ENCODE results near the gene ALAD. TPM values are rescaled to one million over a fixed set of nuclear protein-coding genes. Genes with fewer than 3 reads are reported as not detected.
A peak's percentile ranks its signal among the peaks of the same experiment; 100 is the strongest.

The ALAD gene
- total RNA-seq, 1 experiment from 2014 or later, result 18.9 TPM

DNA sequence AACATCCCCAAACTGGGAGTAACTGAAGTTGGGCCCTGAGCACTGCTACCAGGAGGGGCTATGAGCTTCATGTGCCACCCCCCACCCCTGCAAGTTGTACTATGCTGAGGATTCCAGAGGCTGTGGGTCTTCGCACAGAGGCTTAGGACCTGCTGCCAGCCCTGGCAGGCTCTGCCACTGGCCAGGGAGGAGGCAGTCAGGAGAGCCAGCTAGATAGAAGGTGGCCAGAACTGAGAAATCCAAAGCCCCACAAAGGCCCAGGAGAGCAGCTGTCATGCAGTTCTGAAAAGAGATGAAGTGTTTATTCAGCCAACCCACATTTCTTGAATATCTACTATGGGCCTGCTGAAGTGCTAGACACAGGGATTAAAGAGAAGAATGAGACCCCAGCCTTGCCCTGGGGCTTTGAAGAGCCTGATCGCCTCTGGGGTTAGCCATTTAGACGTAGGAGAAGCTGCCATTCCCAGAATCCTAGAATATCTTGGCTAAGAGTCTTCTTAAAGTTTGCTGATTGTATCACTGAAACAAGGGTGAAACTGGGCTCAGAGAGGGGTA, 1.4 kb downstream of the ALAD start:
- no TSS peak for BruUV-seq (replicated peaks)
- Histone ChIP-seq H3K27me3 (replicated peaks; ENCODE audit: insufficient read depth, low read depth, low read length, poor library complexity) (no peaks in the 10 kb centered on the region), H3K36me3 (ENCODE audit: insufficient read depth, low read length, poor library complexity, severe bottlenecking) (no peaks in the 10 kb centered on the region), H3K4me1 (ENCODE audit: insufficient read depth, low read length, poor library complexity, severe bottlenecking) (peaks cover 4% of the 10 kb centered on the region), H3K4me3 (ENCODE audit: low read depth, low read length, poor library complexity, severe bottlenecking) (peak overlapping the region; percentile 95), H3K27ac (ENCODE audit: low read depth, low read length, poor library complexity, severe bottlenecking) (peak overlapping the region; percentile 5), H3K9me3 (ENCODE audit: low read depth, low read length, poor library complexity, severe bottlenecking) (no peaks in the 10 kb centered on the region)
- ChIA-PET CTCF (no interaction called here), POLR2A (ENCODE audit: low non-redundant PET) (no interaction called here)
- no peak for DNase-seq (ENCODE audit: low spot score)
- intact Hi-C loops (cut with micrococcal nuclease; ENCODE audit: unreplicated experiment), result loop anchor here (2.0 to 10.0 kb wide), 4 partner anchors 95 to 259 kb away; partner anchors contain the start of genes CDC26, PRPF4 and RNF183
- TF ChIP-seq, protein P1, sequence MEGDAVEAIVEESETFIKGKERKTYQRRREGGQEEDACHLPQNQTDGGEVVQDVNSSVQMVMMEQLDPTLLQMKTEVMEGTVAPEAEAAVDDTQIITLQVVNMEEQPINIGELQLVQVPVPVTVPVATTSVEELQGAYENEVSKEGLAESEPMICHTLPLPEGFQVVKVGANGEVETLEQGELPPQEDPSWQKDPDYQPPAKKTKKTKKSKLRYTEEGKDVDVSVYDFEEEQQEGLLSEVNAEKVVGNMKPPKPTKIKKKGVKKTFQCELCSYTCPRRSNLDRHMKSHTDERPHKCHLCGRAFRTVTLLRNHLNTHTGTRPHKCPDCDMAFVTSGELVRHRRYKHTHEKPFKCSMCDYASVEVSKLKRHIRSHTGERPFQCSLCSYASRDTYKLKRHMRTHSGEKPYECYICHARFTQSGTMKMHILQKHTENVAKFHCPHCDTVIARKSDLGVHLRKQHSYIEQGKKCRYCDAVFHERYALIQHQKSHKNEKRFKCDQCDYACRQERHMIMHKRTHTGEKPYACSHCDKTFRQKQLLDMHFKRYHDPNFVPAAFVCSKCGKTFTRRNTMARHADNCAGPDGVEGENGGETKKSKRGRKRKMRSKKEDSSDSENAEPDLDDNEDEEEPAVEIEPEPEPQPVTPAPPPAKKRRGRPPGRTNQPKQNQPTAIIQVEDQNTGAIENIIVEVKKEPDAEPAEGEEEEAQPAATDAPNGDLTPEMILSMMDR (conservative IDR thresholded peaks at IDR 0.05; ENCODE audit: low read depth, low read length), result no peak
- no peak for TF ChIP-seq EZH2 (IDR thresholded peaks at IDR 0.05; ENCODE audit: borderline replicate concordance, low read depth, low read length, poor library complexity, severe bottlenecking)

DNA sequence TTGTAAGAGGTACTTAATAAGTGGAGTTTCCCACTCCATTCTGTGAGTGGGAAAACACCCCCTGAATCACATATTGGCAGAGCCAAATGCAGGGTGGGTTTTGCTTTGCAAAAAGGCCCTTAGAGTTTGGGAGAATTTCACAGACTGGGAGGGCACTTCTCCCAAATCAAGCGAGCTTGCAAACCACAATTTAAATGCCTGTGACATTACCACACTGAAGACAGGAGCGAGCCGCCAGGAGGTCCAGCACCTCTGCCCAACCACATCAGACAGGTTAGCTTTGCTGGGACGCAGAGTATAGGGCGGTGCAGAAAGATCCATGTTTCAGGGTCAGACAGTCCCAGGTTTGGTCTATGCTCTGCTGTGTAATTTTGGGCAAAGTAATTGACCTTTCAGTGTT, 2.3 kb downstream of the ALAD start:
- no peak for TF ChIP-seq EZH2 (IDR thresholded peaks at IDR 0.05; ENCODE audit: borderline replicate concordance, low read depth, low read length, poor library complexity, severe bottlenecking)
- TF ChIP-seq, protein P1 (conservative IDR thresholded peaks at IDR 0.05; ENCODE audit: low read depth, low read length), result no peak
- Histone ChIP-seq H3K36me3 (ENCODE audit: insufficient read depth, low read length, poor library complexity, severe bottlenecking) (no peaks in the 10 kb centered on the region), H3K27ac (ENCODE audit: low read depth, low read length, poor library complexity, severe bottlenecking) (no peak overlapping the region), H3K4me1 (ENCODE audit: insufficient read depth, low read length, poor library complexity, severe bottlenecking) (peaks cover 4% of the 10 kb centered on the region), H3K9me3 (ENCODE audit: low read depth, low read length, poor library complexity, severe bottlenecking) (no peaks in the 10 kb centered on the region), H3K27me3 (replicated peaks; ENCODE audit: insufficient read depth, low read depth, low read length, poor library complexity) (no peaks in the 10 kb centered on the region), H3K4me3 (ENCODE audit: low read depth, low read length, poor library complexity, severe bottlenecking) (no peak overlapping the region)
- POLR2A ChIA-PET (ENCODE audit: low non-redundant PET), result no interaction called here
- TSS peak; percentile 13 for BruUV-seq (replicated peaks)
- intact Hi-C loops (cut with micrococcal nuclease; ENCODE audit: unreplicated experiment), result no loop called here
- CTCF ChIA-PET, result no interaction called here
- DNase-seq (ENCODE audit: low spot score), result no peak

DNA sequence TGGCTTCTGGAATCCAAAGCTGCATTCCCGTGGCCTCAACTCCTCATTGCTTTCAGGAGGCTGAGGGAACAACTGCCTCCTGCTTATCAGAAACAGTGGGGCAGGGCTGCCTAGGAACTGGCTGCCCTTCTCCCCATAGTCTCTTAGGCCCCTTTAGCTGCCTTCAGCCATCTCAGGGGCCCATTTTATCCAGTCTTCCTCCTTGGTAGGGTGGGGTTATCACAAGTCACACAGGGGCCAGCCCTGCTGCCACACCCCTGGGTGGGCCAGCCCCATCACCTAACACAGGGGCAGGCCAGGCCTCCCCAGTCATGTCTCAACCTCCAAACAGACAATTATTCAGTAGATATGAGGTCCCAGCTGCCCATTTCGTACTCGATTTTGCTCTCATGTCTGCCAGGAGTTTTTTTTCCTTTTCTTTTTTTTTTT, 3.9 kb downstream of the ALAD start:
- DNase-seq (ENCODE audit: low spot score), result no peak
- ChIA-PET CTCF (no interaction called here), POLR2A (ENCODE audit: low non-redundant PET) (no interaction called here)
- H3K36me3 ChIP-seq (ENCODE audit: insufficient read depth, low read length, poor library complexity, severe bottlenecking), result no peaks in the 10 kb centered on the region
- no TSS peak for BruUV-seq (replicated peaks)
- TF ChIP-seq EZH2 (IDR thresholded peaks at IDR 0.05; ENCODE audit: borderline replicate concordance, low read depth, low read length, poor library complexity, severe bottlenecking), result no peak
- TF ChIP-seq, protein P1 (conservative IDR thresholded peaks at IDR 0.05; ENCODE audit: low read depth, low read length), result no peak
- intact Hi-C loops (cut with micrococcal nuclease; ENCODE audit: unreplicated experiment), result no loop called here
- no peak overlapping the region for H3K4me3 ChIP-seq (ENCODE audit: low read depth, low read length, poor library complexity, severe bottlenecking)
- peaks cover 4% of the 10 kb centered on the region for H3K4me1 ChIP-seq (ENCODE audit: insufficient read depth, low read length, poor library complexity, severe bottlenecking)
- no peak overlapping the region for H3K27ac ChIP-seq (ENCODE audit: low read depth, low read length, poor library complexity, severe bottlenecking)
- no peaks in the 10 kb centered on the region for H3K9me3 ChIP-seq (ENCODE audit: low read depth, low read length, poor library complexity, severe bottlenecking)
- no peaks in the 10 kb centered on the region for H3K27me3 ChIP-seq (replicated peaks; ENCODE audit: insufficient read depth, low read depth, low read length, poor library complexity)
